UCSD-AML1 (cell line): ENCODE results near the gene FBXL13.
"Not testable (repeated sequence)": the region's sequence is repeated elsewhere in the genome, so short reads cannot be mapped to it uniquely, and the experiment has no call there.

Experiments
- DNase-seq: peaks from one replicate; lab custom pipeline; 2025; ENCODE audit not compliant: unreplicated experiment; lab: John Stamatoyannopoulos, UW

FBXL13 gene

GRCh38 chr7:102902052-102902451 lies 172.5 kb downstream of the FBXL13 start:
- DNase-seq = not testable (repeated sequence)

- DNase-seq = no peak
These were observed 176.1 kb downstream of the FBXL13 start for GRCh38 chr7:102898532-102898859.

DNA sequence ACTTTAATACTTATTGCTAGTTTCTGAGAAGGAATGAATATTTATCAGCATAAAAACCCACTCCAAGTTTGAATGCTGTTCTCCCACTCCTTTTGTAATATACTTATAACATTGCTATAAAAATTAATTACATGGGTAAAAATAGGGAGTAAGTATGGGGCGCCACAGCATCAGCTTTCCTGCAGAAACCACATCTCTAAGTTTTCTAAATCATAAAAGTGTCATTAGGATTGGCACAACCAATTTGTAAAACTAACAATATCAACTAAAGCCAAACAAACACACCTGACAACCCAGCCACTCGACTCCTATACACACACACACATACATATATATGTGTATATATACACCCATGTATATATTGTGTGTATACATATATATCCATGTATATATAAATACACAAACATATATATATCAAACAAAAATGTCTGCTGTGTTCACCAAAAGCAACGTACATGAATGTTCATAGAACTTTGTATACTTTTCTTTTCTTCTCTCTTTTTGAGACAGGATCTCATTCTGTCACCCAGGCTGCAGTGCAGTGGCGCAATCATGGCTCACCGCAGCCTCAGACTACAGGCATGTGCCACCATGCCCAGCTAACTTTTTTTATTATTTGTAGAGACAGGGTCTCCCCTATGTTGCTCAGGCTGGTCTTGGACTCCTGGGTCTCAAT lies 176.6 kb downstream of the FBXL13 start:
- DNase-seq = peak; percentile 27

DNA sequence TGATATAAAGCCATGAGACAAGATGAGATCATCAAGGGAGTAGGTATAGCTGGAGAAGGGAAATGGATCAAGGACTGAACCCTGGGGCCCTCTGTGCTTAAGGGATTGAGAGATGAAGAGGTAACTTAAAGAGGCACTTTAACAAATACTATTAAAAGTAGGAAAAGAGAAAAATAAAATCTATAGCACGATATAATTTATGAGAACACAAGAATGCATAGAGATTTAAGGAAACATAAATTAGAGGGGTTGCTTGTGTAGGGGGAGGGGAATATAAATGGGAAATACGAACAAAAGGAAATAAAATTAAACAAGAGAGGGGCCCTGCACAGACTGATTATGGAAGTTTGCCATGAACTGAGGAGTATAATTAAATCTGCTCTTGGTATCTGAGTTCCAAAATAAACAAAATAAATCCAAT lies 177.4 kb downstream of the FBXL13 start:
- DNase-seq = no peak

DNA sequence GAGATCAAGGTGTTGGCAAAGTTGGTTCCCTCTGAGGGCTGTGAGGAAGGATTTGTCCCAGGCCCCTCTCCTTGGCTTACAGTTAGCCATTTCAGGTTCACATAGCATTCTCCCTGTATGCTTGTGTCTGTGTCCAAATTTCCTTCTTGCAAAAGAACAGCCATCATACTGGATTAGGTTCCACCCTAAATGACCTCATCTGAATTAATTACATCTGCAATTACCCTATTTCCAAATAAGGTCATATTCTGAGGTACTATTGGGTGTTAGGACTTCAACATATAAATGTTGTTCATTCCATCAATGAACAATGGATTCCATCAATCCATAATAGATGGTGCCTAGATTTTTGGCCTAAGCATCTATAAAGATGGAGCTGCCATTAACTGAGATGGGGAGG lies 178.0 kb downstream of the FBXL13 start:
- DNase-seq = no peak

GRCh38 chr7:102895602-102896001 lies 179.0 kb downstream of the FBXL13 start:
- no peak for DNase-seq

DNA sequence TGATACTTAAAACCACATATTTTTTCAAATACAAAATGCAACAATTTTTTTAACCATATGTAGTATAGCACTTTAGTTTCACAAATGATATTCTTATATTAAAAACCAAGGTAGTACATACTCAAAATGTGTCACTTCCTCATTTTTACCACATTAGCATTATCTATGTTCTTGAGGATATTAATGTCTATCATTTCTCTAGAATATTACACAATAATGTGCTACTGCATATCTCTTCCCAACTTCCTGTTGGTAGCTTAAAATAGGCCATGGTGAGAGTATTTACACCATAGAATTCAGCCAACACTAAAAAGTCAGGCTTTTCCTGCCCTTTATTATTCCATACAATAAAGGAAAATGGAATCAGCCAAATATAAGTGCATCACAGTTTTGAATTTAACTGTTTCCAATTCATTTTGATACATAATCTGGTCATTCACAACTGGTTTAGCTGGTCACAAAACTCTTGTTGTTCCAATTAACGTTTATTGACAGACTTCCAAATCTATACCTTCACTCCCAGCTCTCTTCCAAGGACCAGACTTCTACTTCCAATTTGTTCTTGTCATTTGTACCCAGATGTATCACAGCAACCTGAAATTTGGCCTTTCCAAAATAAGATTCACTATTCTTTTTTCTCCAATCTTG lies 181.8 kb downstream of the FBXL13 start:
- DNase-seq = no peak

DNA sequence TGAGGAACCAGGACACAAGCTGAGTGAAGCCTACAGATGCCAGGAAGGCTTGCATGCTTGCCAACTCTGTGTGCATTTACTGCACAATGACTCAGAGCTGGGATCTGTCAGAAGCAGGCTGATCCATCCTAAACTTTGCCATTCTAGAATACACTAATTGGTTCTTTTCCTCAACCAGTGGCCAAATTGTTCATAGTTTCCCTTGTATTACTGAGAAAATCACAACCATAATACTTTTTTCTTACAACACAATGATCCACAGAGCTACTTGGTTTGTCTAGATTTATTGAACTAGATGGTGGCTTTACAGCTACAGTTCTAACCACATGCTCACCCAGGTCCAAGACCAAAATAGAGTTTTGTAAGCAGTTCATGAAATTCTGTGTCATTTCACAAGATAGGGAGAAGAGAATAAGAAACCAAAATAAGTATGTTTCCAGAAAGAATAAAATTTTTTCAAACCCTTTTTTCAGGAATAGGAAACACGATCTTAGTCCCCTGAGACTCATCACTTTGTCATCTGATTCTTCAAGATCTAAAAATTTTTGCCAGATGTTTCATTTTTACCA lies 182.8 kb downstream of the FBXL13 start:
- DNase-seq = no peak

GRCh38 chr7:102890971-102891692 lies 183.5 kb downstream of the FBXL13 start:
- no peak for DNase-seq

GRCh38 chr7:102890292-102890970 lies 184.2 kb downstream of the FBXL13 start:
- DNase-seq = no peak

GRCh38 chr7:102889851-102890250 lies 184.7 kb downstream of the FBXL13 start:
- no peak for DNase-seq

DNA sequence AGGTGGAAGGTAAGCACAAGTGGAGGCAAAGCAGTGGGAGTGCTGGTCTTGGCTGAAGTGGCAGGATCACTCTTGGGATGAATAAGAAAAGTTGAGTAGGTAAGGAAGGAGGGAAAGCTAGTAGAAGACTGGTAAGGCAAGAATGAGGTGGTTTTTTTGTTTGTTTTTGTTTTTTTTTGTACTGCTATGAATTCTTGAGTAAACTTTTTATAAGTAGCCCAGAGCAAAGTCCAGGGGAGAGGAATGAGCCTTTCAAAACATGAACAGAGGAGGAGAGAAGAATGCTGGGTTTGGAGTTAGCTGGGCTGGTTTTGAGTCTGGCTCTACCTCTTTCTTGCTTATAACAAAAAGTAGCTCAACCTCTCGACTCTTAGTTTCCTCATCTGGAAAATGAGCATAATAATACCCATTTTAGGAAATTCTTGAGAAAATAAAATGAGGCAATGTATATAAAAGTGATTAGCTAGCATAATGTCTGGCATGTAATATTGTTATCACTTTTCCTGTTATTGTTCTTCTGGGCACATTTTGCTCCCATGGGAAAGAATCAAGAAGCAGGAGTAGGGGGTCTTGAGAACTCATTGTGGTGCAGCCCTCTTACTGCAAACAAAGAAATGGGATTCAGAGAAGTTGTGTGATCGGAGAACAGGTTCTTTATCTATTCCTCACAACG lies 185.9 kb downstream of the FBXL13 start:
- DNase-seq = no peak

- DNase-seq = no peak
These were observed 191.3 kb downstream of the FBXL13 start for GRCh38 chr7:102883098-102883860.

DNA sequence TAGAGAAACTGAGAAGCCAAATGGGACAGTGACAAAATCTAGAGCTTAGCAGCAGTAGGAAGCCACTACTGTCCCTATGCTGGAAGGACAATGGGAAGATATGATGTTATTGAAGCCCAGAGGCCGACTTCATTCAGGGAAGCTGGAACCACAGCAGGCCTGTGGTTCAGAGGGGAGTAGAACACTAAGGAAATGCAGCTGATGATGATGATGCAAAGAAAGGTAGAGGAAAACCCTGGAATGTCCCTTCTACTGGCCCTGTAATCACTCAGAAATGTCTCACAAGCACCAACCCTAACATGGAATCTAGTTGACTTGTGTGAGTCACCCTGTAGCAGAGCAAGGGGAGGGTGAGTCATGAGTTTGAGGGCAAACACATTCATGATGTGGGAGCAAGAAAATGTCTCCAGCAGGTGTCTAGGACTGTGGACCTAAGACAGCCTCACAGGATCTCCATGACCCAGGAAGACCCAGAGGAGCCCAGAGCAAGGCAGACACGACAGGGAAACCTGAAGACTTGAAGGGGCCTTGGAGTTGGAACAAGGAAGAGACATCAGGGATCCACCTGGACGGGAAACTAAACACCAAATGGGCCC lies 198.8 kb downstream of the FBXL13 start:
- DNase-seq = no peak

DNA sequence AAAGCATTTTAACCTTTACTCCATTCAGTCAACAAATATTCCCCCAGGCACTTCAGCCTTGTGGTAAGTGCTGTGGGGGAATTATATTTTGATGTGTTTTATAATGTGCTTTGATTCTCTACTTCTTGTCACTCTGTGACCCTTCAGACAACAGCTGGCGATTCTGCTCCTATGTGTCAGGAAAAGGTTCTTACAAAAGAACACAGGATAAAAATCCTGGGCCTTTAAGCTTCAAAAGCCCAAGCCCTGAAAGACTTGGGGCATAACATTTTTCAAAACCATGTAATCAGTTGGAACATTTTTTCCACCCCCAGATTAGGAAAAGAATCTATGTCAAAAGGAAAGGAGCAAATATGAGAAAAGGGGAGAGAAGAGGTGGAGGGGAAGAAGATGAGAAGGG lies 199.6 kb downstream of the FBXL13 start:
- no peak for DNase-seq

GRCh38 chr7:102874166-102874829 lies 200.3 kb downstream of the FBXL13 start:
- no peak for DNase-seq

GRCh38 chr7:102873470-102874165 lies 201.0 kb downstream of the FBXL13 start:
- DNase-seq = no peak

GRCh38 chr7:102872460-102872859 lies 202.1 kb downstream of the FBXL13 start:
- DNase-seq = no peak

GRCh38 chr7:102869195-102869594 lies 205.4 kb downstream of the FBXL13 start:
- no peak for DNase-seq
